K562 (cell line): ENCODE measurements around the gene SLC27A4. TPM values are rescaled to one million over a fixed set of nuclear protein-coding genes. Genes with fewer than 3 reads are reported as not detected.

Source experiments
- CBX5 ChIP-seq: IDR thresholded peaks from 2 replicates; pipeline ENCODE4 v1.6.1; 2014; ENCODE audit warnings: low read depth, borderline replicate concordance
- CHD1 ChIP-seq: fragments of 200-600 bp; sonication (generic); IDR thresholded peaks from one replicate; pipeline ENCODE4 v1.6.1; 2012; ENCODE audit warnings: mild to moderate bottlenecking, moderate library complexity, low read length, inconsistent platforms
- CREB1 ChIP-seq, 2 experiments: sonication (generic) in 1 of 2; formaldehyde crosslinking in 1 of 2; IDR thresholded peaks; 2 replicates each; pipeline versions ENCODE4 v1.6.1 to v1.8.0; 2012 to 2022; ENCODE audit warnings: inconsistent platforms in 1 of 2, mild to moderate bottlenecking in 1 of 2, missing genetic modification reagents in 1 of 2, moderate library complexity in 1 of 2
- ETV6 ChIP-seq, 3 experiments: fragments of 150-350 bp in 1 of 3; sonication (generic) in 1 of 3; formaldehyde crosslinking in 1 of 3; IDR thresholded peaks; 2 replicates each; pipeline versions ENCODE4 v1.6.1 to v1.8.0; 2014 to 2022; ENCODE audit warnings: borderline replicate concordance in 2 of 3, low read depth in 2 of 3, antibody characterized with exemption in 1 of 3, low read length in 1 of 3, mild to moderate bottlenecking in 1 of 3, missing genetic modification reagents in 1 of 3
- HIVEP1 ChIP-seq: fragments of 250-450 bp; sonication (Bioruptor Pico); IDR thresholded peaks from 2 replicates; pipeline ENCODE4 v1.4.0; 2020; ENCODE audit warnings: mild to moderate bottlenecking
- L3MBTL2 ChIP-seq: fragments of 450-650 bp; IDR thresholded peaks from 2 replicates; pipeline ENCODE4 v1.6.1; 2016; ENCODE audit warnings: mild to moderate bottlenecking, moderate library complexity
- MAZ ChIP-seq, 2 experiments: fragments of 450-650 bp in 1 of 2; sonication (generic) in 1 of 2; formaldehyde crosslinking; IDR thresholded peaks in 1 of 2; conservative IDR thresholded peaks in 1 of 2; 2 replicates each; pipeline versions ENCODE4 v1.4.0 to v1.5.0; 2020; ENCODE audit warnings: mild to moderate bottlenecking in 1 of 2, missing genetic modification reagents in 1 of 2
- MTF1 ChIP-seq: fragments of 250-450 bp; sonication (Bioruptor Pico); IDR thresholded peaks from 2 replicates; pipeline ENCODE4 v1.9.0; 2021; ENCODE audit warnings: moderate library complexity, mild to moderate bottlenecking, inconsistent platforms, borderline replicate concordance
- SETDB1 ChIP-seq: IDR thresholded peaks from one replicate; pipeline ENCODE4 v1.6.1; 2012; ENCODE audit warnings: low read length, control low read depth, inconsistent platforms
- SMARCB1 ChIP-seq: IDR thresholded peaks from 2 replicates; pipeline ENCODE4 v1.6.1; 2011; ENCODE audit warnings: improper control_type of control experiment, low read depth; ENCODE audit not compliant: insufficient read length
- TCFL5 ChIP-seq: fragments of 250-450 bp; sonication (Bioruptor Pico); conservative IDR thresholded peaks from 2 replicates; pipeline ENCODE4 v1.6.1; 2021; ENCODE audit warnings: mild to moderate bottlenecking, moderate library complexity, matching md5 sums
- ZNF311 ChIP-seq: fragments of 250-450 bp; sonication (Bioruptor Pico); IDR thresholded peaks from 2 replicates; pipeline ENCODE4 v1.4.0; 2020; ENCODE audit warnings: mild to moderate bottlenecking, moderate library complexity
- ZNF586 ChIP-seq: fragments of 450-650 bp; formaldehyde crosslinking; conservative IDR thresholded peaks from 2 replicates; pipeline ENCODE4 v1.4.0; 2020; ENCODE audit warnings: mild to moderate bottlenecking, moderate library complexity
- ZNF764 ChIP-seq: fragments of 250-450 bp; sonication (Bioruptor Pico); IDR thresholded peaks from 2 replicates; pipeline ENCODE4 v1.4.0; 2020; ENCODE audit warnings: low read depth, mild to moderate bottlenecking, moderate library complexity
- polyA plus RNA-seq, 8 experiments: library from polyadenylated mRNA; depleted of rRNA in 4 of 8; stranded (reverse) in 5 of 8; unstranded in 3 of 8; fragments of >200 nt; fragmentation: Nextera tagmentation in 2 of 8; fragmentation: Illumina TruSeq in 1 of 8; extraction: Ambion mirVana in 2 of 8; extraction: Trizol in 1 of 8; gene quantifications; 2 replicates each; pipeline versions ENCODE4 v1.2.1 to v1.2.3, GENCODE V29; 2011 to 2014; ENCODE audit warnings: inconsistent platforms in 1 of 8, missing spikeins in 1 of 8
- total RNA-seq, 7 experiments: library from RNA; depleted of rRNA in 6 of 7; stranded (reverse); fragments of >200 nt in 6 of 7; fragmentation: Illumina TruSeq in 2 of 7; extraction: Trizol in 2 of 7; gene quantifications; 2 replicates each; pipeline versions ENCODE4 v1.2.1 to v1.2.3, GENCODE V29; 2011 to 2021; ENCODE audit warnings: low replicate concordance in 1 of 7
- TF ChIP-seq, protein P1 (sequence below): sonication (generic); formaldehyde crosslinking; IDR thresholded peaks from 2 replicates; pipeline ENCODE4 v1.8.0; 2022; ENCODE audit warnings: mild to moderate bottlenecking, missing genetic modification reagents, borderline replicate concordance
- TF ChIP-seq, protein P2 (sequence below): sonication (generic); formaldehyde crosslinking; IDR thresholded peaks from 2 replicates; pipeline ENCODE4 v1.5.0; 2020; ENCODE audit warnings: missing genetic modification reagents
- TF ChIP-seq, protein P3 (sequence below): fragments of 450-650 bp; IDR thresholded peaks from 2 replicates; pipeline ENCODE4 v1.6.1; 2014; ENCODE audit warnings: low read depth, mild to moderate bottlenecking, moderate library complexity, borderline replicate concordance
- TF ChIP-seq, protein P4 (sequence below): fragments of 450-650 bp; IDR thresholded peaks from 2 replicates; pipeline ENCODE4 v1.6.1; 2016; ENCODE audit warnings: borderline replicate concordance
- TF ChIP-seq, protein P5 (sequence below), 2 experiments: IDR thresholded peaks; 2 replicates each; pipeline ENCODE4 v1.6.1; 2011; ENCODE audit warnings: borderline replicate concordance in 1 of 2, control low read depth in 1 of 2, low read depth in 1 of 2, low read length in 1 of 2, mild to moderate bottlenecking in 1 of 2, mixed read lengths in 1 of 2, moderate library complexity in 1 of 2; ENCODE audit not compliant: insufficient read depth in 1 of 2, insufficient read length in 1 of 2, poor library complexity in 1 of 2, severe bottlenecking in 1 of 2; ENCODE audit errors: extremely low read depth in 1 of 2

SLC27A4 gene
- total and polyA plus RNA-seq, 9 of the 15 experiments (the other 6 are each of a cell fraction or from before 2014, with no cell fraction given) = 0.25 to 35.7 (median 14.0) TPM

DNA sequence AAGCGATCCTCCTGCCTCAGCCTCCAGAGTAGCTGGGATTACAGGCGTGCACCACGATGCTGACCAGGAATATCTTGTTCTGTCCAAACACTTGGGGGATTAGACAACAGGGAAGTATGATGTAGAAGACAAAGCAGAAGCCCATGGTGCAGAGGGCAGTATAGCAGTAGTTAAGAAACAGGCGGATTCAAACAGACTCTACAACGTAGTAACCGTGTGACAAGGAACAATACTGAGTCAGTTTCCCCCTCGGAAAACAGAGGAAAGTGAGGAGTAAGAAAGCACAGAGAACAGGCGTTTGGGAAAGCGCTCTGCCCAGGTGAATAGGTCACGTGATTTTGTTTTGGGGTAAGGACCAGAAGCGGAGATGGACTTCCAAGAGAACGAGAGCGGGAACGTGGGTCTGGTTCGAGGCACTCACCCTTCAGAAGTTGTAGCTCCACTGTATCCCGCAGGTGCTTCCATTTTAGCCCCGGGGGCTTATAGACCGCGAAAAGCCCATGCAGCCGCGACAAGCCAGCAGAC lies 18.4 kb upstream of the SLC27A4 start (continued):
- TF ChIP-seq, protein P1, sequence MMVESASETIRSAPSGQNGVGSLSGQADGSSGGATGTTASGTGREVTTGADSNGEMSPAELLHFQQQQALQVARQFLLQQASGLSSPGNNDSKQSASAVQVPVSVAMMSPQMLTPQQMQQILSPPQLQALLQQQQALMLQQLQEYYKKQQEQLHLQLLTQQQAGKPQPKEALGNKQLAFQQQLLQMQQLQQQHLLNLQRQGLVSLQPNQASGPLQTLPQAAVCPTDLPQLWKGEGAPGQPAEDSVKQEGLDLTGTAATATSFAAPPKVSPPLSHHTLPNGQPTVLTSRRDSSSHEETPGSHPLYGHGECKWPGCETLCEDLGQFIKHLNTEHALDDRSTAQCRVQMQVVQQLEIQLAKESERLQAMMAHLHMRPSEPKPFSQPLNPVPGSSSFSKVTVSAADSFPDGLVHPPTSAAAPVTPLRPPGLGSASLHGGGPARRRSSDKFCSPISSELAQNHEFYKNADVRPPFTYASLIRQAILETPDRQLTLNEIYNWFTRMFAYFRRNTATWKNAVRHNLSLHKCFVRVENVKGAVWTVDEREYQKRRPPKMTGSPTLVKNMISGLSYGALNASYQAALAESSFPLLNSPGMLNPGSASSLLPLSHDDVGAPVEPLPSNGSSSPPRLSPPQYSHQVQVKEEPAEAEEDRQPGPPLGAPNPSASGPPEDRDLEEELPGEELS (CRISPR knock-in tag) = no peak
- TF ChIP-seq MTF1 = no peak
- TF ChIP-seq ZNF764 (CRISPR knock-in tag) = no peak
- no peak for TF ChIP-seq MAZ (CRISPR knock-in tag; conservative IDR thresholded peaks at IDR 0.05 in 1 of 2, IDR thresholded peaks at IDR 0.05 in 1 of 2)
- TF ChIP-seq TCFL5 (CRISPR knock-in tag) = no peak
- TF ChIP-seq, protein P2, sequence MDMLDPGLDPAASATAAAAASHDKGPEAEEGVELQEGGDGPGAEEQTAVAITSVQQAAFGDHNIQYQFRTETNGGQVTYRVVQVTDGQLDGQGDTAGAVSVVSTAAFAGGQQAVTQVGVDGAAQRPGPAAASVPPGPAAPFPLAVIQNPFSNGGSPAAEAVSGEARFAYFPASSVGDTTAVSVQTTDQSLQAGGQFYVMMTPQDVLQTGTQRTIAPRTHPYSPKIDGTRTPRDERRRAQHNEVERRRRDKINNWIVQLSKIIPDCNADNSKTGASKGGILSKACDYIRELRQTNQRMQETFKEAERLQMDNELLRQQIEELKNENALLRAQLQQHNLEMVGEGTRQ (CRISPR knock-in tag) = no peak
- peak; percentile 6; the same call in 1 of the 2 replicates for TF ChIP-seq HIVEP1 (CRISPR knock-in tag)
- TF ChIP-seq, protein P3, sequence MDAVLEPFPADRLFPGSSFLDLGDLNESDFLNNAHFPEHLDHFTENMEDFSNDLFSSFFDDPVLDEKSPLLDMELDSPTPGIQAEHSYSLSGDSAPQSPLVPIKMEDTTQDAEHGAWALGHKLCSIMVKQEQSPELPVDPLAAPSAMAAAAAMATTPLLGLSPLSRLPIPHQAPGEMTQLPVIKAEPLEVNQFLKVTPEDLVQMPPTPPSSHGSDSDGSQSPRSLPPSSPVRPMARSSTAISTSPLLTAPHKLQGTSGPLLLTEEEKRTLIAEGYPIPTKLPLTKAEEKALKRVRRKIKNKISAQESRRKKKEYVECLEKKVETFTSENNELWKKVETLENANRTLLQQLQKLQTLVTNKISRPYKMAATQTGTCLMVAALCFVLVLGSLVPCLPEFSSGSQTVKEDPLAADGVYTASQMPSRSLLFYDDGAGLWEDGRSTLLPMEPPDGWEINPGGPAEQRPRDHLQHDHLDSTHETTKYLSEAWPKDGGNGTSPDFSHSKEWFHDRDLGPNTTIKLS = no peak
- TF ChIP-seq ZNF586 (CRISPR knock-in tag) = no peak
- no peak for TF ChIP-seq CBX5
- TF ChIP-seq L3MBTL2 = no peak
- TF ChIP-seq, protein P4, sequence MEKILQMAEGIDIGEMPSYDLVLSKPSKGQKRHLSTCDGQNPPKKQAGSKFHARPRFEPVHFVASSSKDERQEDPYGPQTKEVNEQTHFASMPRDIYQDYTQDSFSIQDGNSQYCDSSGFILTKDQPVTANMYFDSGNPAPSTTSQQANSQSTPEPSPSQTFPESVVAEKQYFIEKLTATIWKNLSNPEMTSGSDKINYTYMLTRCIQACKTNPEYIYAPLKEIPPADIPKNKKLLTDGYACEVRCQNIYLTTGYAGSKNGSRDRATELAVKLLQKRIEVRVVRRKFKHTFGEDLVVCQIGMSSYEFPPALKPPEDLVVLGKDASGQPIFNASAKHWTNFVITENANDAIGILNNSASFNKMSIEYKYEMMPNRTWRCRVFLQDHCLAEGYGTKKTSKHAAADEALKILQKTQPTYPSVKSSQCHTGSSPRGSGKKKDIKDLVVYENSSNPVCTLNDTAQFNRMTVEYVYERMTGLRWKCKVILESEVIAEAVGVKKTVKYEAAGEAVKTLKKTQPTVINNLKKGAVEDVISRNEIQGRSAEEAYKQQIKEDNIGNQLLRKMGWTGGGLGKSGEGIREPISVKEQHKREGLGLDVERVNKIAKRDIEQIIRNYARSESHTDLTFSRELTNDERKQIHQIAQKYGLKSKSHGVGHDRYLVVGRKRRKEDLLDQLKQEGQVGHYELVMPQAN = no peak
- TF ChIP-seq SETDB1 = no peak
- no peak for TF ChIP-seq SMARCB1
- no peak for TF ChIP-seq CREB1 (IDR thresholded peaks at IDR 0.05)
- no peak for TF ChIP-seq CREB1 (CRISPR knock-in tag; IDR thresholded peaks at IDR 0.05)
- TF ChIP-seq ETV6 (IDR thresholded peaks at IDR 0.05; ENCODE audit: borderline replicate concordance in 1 of 2, low read depth in 2 of 2, low read length in 1 of 2) = no peak
- TF ChIP-seq ETV6 (CRISPR knock-in tag; IDR thresholded peaks at IDR 0.05; ENCODE audit: borderline replicate concordance) = no peak
- 0 out of 2 replicates have a peak, but pooled peaks have one; percentile 68 for TF ChIP-seq ZNF311
- TF ChIP-seq, protein P5, sequence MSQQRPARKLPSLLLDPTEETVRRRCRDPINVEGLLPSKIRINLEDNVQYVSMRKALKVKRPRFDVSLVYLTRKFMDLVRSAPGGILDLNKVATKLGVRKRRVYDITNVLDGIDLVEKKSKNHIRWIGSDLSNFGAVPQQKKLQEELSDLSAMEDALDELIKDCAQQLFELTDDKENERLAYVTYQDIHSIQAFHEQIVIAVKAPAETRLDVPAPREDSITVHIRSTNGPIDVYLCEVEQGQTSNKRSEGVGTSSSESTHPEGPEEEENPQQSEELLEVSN (IDR thresholded peaks at IDR 0.05; ENCODE audit: borderline replicate concordance in 1 of 2, extremely low read depth in 1 of 2, insufficient read depth in 1 of 2, insufficient read length in 1 of 2, low read depth in 1 of 2, low read length in 1 of 2, poor library complexity in 1 of 2, severe bottlenecking in 1 of 2) = peak in 1 of 2 experiments; percentile 28
- TF ChIP-seq CHD1 = no peak
